ENCODE data around the gene ANKRD34C. TPM values are rescaled to one million over a fixed set of nuclear protein-coding genes. Genes with fewer than 3 reads are reported as not detected.

ANKRD34C gene
- total RNA-seq = not detected in 2 replicates

DNA sequence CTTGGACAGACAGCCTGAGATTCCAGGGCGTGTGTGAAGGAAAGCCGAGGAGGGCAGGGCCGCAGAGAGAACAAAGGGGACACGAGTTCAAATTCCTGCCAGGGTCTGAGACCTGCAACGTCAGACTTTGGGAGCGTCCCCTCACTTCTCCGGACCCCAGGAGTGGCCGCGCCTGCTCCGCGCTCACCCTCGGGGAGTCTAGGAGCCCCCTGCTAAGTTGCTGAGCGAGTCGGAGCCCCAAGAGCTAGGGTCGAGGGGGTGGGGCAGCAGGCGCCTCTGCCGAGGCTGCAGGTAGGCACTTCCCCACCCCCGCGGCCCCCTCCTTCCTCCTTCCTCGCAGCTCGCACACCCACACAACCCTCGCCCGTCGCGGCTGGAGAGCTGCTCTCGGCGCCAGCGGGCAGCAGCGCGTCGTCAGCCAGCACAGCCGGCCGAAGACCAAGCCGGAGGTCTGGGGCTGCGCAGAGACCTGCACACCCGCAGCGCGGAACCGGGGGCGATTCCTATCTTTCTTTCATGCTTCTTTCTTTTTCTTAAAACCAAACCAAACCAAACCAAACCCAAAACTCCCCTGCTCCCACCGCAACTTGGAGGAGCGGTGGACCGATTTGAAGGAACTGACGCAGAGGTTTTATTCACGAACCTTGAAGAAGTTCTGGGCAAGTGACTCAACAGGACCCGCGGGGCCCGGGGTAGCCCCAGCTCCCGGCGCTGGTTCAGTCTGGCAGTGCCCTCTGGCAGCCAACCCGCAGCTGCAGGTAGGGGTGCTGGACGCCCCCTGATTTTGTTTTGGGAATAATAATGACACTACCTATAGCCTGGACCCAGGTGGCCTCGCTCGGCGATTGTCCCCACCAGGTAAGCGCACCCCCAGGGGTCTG lies at the start of gene ANKRD34C:
Gene ANKRD34C, plus strand, starts transcription at position 352 of the 881 bp plus-strand sequence. CDS start 10,563 bp downstream, outside the sequence.

DNA sequence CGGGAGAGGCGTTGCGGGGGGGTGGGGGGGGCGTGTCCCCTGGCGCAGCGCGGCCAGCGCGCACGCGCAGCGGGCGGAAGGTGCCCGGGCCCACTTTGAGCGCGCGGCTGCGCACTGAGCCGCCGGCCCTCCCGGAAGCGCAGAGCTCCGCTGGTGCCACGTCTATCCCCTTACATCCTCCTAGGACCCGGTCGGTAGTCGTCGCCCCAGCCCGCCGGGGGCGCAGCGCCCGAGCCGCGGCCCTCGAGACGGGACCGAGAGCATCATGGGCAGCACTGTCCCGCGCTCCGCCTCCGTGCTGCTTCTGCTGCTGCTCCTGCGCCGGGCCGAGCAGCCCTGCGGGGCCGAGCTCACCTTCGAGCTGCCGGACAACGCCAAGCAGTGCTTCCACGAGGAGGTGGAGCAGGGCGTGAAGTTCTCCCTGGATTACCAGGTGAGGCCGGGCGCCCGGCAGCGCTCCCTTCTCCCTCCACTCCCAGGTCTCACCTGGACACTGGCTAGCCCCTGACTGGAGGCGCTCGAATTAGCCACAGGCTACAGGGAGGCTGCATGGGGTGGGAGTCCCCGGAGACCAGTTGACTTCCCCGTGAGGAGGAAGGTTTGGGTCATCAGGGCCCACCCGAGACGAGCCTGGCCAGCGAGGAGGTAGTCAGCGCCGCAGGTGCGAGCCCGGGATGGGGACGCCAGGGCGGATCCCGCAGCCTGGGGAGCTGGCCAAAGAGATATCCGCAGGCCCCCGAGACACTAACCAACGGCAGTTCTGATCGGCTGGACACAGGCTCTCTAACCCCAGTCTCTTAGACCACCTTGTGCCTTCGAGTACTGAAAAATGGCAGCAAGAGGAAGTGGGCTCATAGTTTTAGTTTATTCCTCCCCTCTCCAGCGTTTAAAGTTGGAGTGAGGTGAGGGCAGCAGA lies 28.7 kb downstream of the ANKRD34C start, which contains the start of gene TMED3:
Gene TMED3, plus strand, starts transcription at position 128 of the 916 bp plus-strand sequence. Its CDS starts 138 bp downstream, at position 266.

Other genes starting within 250 kb of the ANKRD34C start
- not detected in 2 replicates for gene RASGRF1, start 191.9 kb upstream of the ANKRD34C start, total RNA-seq
- 124 and 134 TPM in 2 replicates for gene TMED3, start 28.4 kb downstream of the ANKRD34C start, total RNA-seq
- gene MINAR1, start 149.6 kb downstream of the ANKRD34C start, total RNA-seq = 0.14 and 0.28 TPM in 2 replicates